GM21360 (cell line): ENCODE measurements around the gene NTSR1.
"Not testable (repeated sequence)": the region's sequence is repeated elsewhere in the genome, so short reads cannot be mapped to it uniquely, and the experiment has no call there.

Experiments used
- ATAC-seq: cut with Tn5 transposase; IDR thresholded peaks from one replicate; pipeline ENCODE4 v1.9.1; 2021; ENCODE audit warnings: mild to moderate bottlenecking, moderate library complexity; ENCODE audit not compliant: unreplicated experiment

The NTSR1 gene

DNA sequence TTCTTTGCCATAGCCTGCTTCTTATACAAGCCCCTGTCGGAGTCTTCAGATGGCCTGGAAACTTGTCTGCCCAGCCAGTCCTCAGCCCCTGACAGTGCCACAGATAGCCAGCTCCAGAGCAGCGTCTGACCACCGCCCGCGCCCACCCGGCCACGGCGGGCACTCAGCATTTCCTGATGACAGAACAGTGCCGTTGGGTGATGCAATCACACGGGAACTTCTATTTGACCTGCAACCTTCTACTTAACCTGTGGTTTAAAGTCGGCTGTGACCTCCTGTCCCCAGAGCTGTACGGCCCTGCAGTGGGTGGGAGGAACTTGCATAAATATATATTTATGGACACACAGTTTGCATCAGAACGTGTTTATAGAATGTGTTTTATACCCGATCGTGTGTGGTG is 36.9 kb upstream of the NTSR1 start:
- no peak for ATAC-seq

- ATAC-seq, result no peak
Measured at GRCh38 chr20:62674370-62674769, 34.3 kb upstream of the NTSR1 start.

DNA sequence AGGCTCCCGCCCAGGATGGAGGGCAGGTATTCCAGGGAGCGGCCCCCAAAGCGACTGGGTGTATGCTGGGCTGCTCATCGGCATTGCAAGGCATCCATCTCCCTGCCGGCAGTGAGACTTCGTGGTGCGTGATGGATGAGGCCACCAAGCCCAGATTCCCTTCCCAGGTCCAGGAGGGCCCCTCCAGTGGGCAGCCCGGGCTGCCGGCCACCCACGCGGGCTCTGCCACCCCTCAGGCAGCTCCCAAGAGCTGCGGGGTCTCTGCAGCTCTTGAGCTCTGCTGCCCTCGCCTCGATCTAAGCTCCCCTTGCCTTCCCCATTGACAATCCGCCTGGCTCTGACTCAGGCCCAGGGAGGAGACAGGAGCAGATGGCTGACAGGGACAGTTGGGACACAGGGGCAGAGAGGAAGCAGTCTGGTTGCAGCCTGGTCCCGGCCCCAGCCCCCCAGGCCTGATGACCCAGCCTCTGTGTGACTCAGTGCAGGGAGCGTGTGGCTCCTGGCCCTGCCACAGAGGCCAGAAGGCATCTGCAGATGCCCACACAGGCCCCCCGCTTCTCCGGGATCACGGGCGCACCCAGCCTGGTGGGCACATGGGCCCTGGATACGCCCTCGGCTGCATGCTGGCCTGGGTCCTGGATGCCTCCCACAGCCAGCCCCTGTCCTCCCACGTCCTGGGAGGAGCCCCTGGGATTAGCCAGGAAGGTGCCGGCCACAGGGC is 33.3 kb upstream of the NTSR1 start:
- ATAC-seq, result no peak

DNA sequence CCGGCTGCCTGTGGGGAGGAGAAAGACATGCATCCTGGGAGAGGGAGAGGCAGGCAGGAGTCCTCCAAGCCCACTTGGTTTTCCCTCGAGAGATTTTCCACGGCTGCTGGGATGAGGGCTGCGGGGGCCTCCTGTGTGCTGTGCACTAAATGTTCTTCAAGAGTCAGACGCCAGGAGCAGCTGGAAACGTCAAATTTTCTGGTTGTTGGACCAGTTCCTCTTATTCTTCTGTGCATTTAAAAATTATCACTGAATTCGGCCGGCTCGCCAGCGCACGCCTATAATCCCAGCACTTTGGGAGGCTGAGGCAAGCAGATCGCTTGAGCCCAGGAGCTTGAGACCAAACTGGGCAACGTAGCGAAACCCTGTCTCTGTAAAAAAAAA is 32.8 kb upstream of the NTSR1 start:
- ATAC-seq, result no peak

DNA sequence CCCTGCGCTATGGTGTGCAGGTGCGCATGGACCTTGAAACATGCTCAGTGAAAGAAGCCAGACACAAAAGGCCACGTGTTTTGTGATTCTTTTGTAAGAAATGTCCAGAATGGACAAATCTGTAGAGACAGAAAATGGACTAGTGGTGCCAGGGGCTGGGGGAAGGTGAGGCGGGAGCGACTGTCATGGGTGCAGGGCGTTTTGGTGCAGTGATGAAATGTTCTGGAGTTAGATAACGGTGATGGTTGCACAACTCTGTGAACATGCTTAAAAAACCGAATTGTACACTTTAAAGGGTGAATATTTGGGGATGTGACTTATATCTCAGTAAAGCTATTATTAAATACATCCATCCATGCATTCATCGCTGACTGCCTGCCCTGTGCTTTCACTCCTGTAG is 31.7 kb upstream of the NTSR1 start:
- ATAC-seq, result no peak

- no peak for ATAC-seq
Measured at GRCh38 chr20:62677678-62678077, 31.0 kb upstream of the NTSR1 start.

DNA sequence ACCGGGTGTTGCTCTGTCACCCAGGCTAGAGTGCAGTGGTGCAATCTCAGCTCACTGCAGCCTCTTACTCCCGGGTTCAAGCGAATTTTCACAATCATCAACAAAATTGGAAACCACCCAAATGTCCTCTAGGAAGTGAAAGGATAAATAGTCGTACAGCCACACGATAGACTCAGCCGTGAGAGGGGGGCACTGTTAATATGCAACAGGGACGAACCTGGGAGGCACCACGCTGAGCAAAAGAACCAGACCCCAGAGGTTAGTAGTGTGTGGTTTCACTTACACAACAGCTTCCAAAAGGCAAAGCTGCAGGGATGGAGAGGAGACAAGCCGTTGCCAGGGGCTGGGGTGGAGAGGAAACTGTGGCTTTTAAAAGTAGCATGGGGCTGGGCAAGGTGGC is 30.1 kb upstream of the NTSR1 start:
- ATAC-seq, result no peak

DNA sequence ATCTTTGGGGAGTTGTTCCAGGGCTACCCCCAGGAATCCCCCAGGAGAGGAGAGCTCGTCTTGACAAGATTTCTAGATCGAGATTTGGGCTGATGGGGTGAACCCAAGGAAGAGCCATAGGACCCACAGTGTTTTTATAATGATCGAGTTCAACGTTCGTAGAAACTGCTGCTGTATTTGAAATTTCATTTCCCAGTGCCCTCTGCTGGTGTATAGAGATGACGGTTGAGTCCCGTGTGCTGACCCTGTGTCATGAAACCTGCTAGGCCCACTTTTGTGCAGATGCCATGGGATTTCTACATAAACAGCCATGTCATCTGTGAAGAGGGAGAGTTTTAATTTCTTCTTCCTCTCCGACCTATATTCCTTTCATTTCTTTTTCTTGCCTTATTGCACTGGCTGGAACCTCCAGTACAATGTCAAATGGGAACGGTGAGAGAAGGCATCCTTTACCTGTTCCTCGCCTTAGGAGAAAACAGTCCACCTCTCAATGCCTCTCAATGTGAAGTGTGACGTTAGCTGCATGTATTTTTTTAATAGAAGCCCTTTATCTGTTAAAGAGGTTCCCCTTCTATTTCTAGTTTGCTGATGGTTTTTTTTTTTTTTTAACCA is 28.6 kb upstream of the NTSR1 start:
- ATAC-seq, result no peak

DNA sequence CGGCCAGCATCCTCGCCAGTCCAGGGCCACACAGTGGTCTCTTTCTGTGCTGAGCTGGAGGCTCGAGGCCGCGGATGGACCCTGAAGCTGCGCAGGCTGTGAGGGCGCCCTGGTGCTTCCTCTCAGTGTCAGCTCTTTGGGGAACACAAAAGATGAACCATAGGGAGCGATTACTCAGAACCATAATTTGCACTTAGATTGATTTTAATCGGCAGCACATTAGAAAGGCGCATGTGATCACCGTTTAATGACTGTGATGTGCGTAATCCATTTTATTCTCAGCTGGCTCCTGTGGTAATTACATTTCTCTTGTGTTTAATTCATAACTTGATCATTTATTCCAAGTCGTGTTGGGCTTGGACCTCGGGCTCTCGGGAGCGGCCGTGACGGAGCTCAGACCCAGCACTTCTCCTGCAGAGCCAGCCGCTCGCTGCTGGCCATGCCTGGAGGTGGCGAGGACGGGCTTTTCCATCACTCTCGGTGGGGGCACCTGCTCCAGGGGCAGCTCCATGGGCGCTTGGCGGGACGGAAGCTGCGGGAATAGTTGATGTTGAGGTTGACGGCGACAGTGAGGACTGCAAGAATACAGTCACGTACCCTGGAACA is 25.6 kb upstream of the NTSR1 start:
- no peak for ATAC-seq

- not testable (repeated sequence) for ATAC-seq
Measured at GRCh38 chr20:62683660-62684322, 24.8 kb upstream of the NTSR1 start.

GRCh38 chr20:62684981-62685380 is 23.7 kb upstream of the NTSR1 start:
- no peak for ATAC-seq

GRCh38 chr20:62685781-62686555 is 22.7 kb upstream of the NTSR1 start:
- no peak for ATAC-seq

GRCh38 chr20:62686869-62687830 is 21.5 kb upstream of the NTSR1 start:
- ATAC-seq, result no peak

GRCh38 chr20:62688083-62688482 is 20.6 kb upstream of the NTSR1 start:
- no peak for ATAC-seq

- ATAC-seq, result no peak
Measured at GRCh38 chr20:62688855-62689460, 19.7 kb upstream of the NTSR1 start.

DNA sequence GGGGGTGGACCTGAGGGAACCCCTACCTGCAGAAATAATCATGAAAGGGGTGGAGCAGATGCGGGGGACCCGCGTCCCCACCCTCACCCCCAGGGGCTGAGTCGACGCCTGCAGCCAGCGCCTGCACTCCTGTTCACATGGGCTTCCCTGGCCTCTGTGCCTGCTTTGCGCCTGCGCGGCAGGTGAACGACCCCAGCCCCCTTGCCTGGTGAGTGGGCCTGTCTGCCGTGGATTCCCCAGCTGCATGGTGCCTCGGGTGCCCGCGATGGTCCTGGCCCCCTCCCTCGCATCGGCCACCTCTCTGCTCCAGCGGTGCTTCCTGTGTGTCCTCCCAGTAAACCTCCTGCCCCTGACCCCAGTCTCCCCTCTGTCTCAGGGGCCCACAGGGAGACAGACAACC is 18.8 kb upstream of the NTSR1 start:
- no peak for ATAC-seq

DNA sequence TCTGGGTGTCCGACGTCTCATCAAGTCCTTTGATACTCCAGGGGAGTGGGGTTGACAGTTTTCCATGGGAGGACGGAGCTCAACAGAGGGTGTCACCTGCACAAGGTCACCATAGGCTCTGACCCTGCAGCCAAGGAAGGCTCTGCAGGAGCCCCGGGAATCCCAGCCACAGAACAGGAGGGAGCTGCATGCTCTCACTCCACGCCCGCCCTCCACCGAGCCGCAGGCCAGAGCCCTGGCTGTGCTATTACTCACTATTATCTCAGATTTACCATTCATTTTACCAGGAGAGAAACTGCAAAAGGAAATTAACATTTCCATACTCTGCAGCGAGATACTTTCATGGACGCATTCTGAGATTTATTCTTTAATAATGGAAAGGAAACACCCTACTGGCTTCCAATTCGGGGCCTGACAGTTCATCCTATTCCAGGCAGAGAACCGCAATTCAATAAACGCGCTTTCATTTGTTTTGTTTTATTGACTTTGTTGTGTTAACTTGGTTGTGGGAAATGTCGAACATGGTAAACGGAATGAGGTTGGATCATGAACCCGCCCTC is 18.3 kb upstream of the NTSR1 start:
- no peak for ATAC-seq

- no peak for ATAC-seq
Measured at GRCh38 chr20:62691487-62691886, 17.1 kb upstream of the NTSR1 start.

DNA sequence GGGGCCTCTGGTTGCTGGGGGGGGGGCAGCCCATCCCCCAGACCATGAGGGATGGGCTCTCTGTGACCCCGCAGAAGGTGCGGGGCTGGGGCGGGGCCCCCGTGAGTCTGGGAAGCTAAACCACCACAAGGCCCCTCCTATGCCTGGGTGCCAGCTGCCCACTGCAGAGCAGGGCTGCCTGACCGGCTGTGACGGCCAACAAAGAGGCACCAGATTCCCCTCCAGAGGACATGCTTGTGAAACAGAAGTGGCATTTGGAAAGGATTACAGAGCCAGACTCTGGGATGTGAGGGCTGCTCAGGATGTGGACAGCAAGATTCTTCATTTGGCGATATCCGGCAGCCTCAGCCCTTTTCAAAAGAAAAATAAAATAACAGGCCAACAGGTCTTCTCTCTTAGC is 16.5 kb upstream of the NTSR1 start:
- no peak for ATAC-seq
